Measurements from ENCODE around the gene TMCO4.

DNA sequence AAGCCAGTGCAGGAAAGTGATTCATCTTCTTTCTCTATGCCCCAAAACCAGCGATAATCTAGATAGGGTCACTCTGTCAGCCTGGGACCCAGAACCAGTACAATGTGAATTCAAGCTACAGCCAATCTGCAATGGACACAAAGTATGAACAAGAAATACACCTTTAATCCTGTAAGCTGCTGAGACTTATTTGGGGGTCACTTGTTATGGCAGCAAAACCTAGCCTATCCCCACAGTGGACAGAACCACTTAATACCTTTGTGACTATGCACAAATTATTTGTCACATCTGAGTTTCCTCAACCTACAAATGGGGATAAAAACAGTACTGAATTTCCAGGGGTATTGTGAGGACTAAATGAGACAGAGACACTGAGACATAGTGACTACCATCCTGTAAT, 50.0 kb downstream of the TMCO4 start:
- TF ChIP-seq, protein P1, sequence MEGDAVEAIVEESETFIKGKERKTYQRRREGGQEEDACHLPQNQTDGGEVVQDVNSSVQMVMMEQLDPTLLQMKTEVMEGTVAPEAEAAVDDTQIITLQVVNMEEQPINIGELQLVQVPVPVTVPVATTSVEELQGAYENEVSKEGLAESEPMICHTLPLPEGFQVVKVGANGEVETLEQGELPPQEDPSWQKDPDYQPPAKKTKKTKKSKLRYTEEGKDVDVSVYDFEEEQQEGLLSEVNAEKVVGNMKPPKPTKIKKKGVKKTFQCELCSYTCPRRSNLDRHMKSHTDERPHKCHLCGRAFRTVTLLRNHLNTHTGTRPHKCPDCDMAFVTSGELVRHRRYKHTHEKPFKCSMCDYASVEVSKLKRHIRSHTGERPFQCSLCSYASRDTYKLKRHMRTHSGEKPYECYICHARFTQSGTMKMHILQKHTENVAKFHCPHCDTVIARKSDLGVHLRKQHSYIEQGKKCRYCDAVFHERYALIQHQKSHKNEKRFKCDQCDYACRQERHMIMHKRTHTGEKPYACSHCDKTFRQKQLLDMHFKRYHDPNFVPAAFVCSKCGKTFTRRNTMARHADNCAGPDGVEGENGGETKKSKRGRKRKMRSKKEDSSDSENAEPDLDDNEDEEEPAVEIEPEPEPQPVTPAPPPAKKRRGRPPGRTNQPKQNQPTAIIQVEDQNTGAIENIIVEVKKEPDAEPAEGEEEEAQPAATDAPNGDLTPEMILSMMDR (IDR thresholded peaks at IDR 0.05): no peak
- TF ChIP-seq POLR2AphosphoS5 (IDR thresholded peaks at IDR 0.05; ENCODE audit: insufficient read depth in 1 of 2, low read depth in 1 of 2) (no peak), POLR2A (IDR thresholded peaks at IDR 0.05) (no peak)
